Stomach (tissue), 9 donors: Measurements from ENCODE around the gene CRKL. TPM values are rescaled to one million over a fixed set of nuclear protein-coding genes. Genes with fewer than 3 reads are reported as not detected.
A peak's percentile ranks its signal among the peaks of the same experiment; 100 is the strongest.

Experiments used
- DNase-seq, 2 donors: peaks; one replicate each; pipeline versions ENCODE4 v3.0.0 to v3.0.0-alpha.2; 2013 to 2019
- H3K27ac ChIP-seq, 5 donors: fragments of 200-600 bp in 4 of 5; sonication (generic) in 4 of 5; one replicate each; pipeline ENCODE4 v1.5.1; 2013 to 2019; ENCODE audit warnings: mild to moderate bottlenecking in 1 of 5, moderate library complexity in 1 of 5
- H3K27me3 ChIP-seq, 3 donors: fragments of 200-600 bp; sonication (generic); one replicate each; pipeline ENCODE4 v1.5.1; 2017 to 2019; ENCODE audit warnings: mixed run types in 1 of 3
- H3K36me3 ChIP-seq, 4 donors: fragments of 200-600 bp; sonication (generic); 1 replicate in 3 of 4; 2 replicates in 1 of 4; pipeline ENCODE4 v1.5.1; 2016 to 2019
- H3K4me1 ChIP-seq, 4 donors: fragments of 200-600 bp; sonication (generic); one replicate each; pipeline ENCODE4 v1.5.1; 2016 to 2019
- H3K4me3 ChIP-seq, 4 donors: fragments of 200-600 bp; sonication (generic) in 3 of 4; one replicate each; pipeline ENCODE4 v1.5.1; 2016 to 2019; ENCODE audit warnings: mild to moderate bottlenecking in 1 of 4
- H3K9me3 ChIP-seq, 4 donors: fragments of 200-600 bp; sonication (generic); one replicate each; pipeline ENCODE4 v1.5.1; 2016 to 2019
- EP300 ChIP-seq: sonication (generic); formaldehyde crosslinking; IDR thresholded peaks from one replicate; pipeline ENCODE4 v1.6.1; 2017; ENCODE audit warnings: antibody characterized with exemption
- POLR2A ChIP-seq, 4 donors: fragments of 450-650 bp; IDR thresholded peaks; one replicate each; pipeline ENCODE4 v1.6.1; 2016; ENCODE audit warnings: antibody characterized with exemption in 4 of 4, control low read depth in 2 of 4, mild to moderate bottlenecking in 1 of 4, moderate library complexity in 1 of 4
- POLR2AphosphoS5 ChIP-seq, 3 donors: sonication (generic); formaldehyde crosslinking; IDR thresholded peaks; one replicate each; pipeline ENCODE4 v1.6.1; 2016; ENCODE audit warnings: antibody characterized with exemption in 3 of 3
- WGBS, 5 donors: extraction: QIAGEN DNeasy Blood & Tissue Kit in 3 of 5; methylation state at CpG; one replicate each; pipeline versions ENCODE4 v1.1.5 to v1.1.7; 2013 to 2018; 5-methylcytosine and 5-hydroxymethylcytosine counted together
- intact Hi-C: fragments of 100-400 bp; cut with DNase I; formaldehyde crosslinking; loops from one replicate; pipeline ENCODE4 v1.15.1; 2023; ENCODE audit warnings: low total_unique reads
- polyA plus RNA-seq, 3 donors: library from polyadenylated mRNA; stranded (reverse); fragments of 200-250 nt; gene quantifications; one replicate each; pipeline ENCODE4 v1.2.3, GENCODE V29; 2013
- total RNA-seq, 5 donors: library from RNA; depleted of rRNA; stranded (reverse); fragments of >200 nt; gene quantifications; one replicate each; pipeline versions ENCODE4 v1.1.0 to v1.2.3, GENCODE V29; 2014 to 2016
- TF ChIP-seq, protein P1 (sequence below), 7 experiments: fragments of 450-650 bp in 4 of 7; fragments of 200-600 bp in 3 of 7; sonication (generic) in 3 of 7; IDR thresholded peaks; one replicate each; pipeline ENCODE4 v1.5.1; 2016 to 2019; ENCODE audit warnings: antibody characterized with exemption in 7 of 7, control low read depth in 2 of 7, mild to moderate bottlenecking in 1 of 7
- donor health status: healthy with polysubstance abuse.
- donor health status: Bipolar disorder and iron deficiency.
- donor health status: healthy.

The CRKL gene
- total and polyA plus RNA-seq, 8 donors, result 11.6 to 60.3 (median 21.6) TPM

- Histone ChIP-seq H3K4me3 (peak overlapping the region; percentile 42 to 51 (median 49)), H3K27ac (no peak overlapping the region), H3K4me1 (peaks cover 9 to 35% (median 14%) of the 10 kb centered on the region in 4 donors), H3K36me3 (no peaks in the 10 kb centered on the region), H3K9me3 (no peaks in the 10 kb centered on the region), H3K27me3 (peaks cover 0 to 33% (median 13%) of the 10 kb centered on the region in 3 donors)
- WGBS, 5 donors, result 47 to 62% (median 61%) methylated on average over 4 to 6 of the region's 6 CpGs
- TF ChIP-seq POLR2AphosphoS5 (IDR thresholded peaks at IDR 0.05) (no peak), EP300 (no peak), POLR2A (IDR thresholded peaks at IDR 0.05) (no peak)
- TF ChIP-seq, protein P1, sequence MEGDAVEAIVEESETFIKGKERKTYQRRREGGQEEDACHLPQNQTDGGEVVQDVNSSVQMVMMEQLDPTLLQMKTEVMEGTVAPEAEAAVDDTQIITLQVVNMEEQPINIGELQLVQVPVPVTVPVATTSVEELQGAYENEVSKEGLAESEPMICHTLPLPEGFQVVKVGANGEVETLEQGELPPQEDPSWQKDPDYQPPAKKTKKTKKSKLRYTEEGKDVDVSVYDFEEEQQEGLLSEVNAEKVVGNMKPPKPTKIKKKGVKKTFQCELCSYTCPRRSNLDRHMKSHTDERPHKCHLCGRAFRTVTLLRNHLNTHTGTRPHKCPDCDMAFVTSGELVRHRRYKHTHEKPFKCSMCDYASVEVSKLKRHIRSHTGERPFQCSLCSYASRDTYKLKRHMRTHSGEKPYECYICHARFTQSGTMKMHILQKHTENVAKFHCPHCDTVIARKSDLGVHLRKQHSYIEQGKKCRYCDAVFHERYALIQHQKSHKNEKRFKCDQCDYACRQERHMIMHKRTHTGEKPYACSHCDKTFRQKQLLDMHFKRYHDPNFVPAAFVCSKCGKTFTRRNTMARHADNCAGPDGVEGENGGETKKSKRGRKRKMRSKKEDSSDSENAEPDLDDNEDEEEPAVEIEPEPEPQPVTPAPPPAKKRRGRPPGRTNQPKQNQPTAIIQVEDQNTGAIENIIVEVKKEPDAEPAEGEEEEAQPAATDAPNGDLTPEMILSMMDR (IDR thresholded peaks at IDR 0.05), result no peak
- intact Hi-C loops, result loop anchor here (10.0 kb wide), 1 partner anchor 61 kb away; no protein-coding TSS in a partner anchor
- DNase-seq, result no peak
Measured at GRCh38 chr22:20964090-20964798, 47.0 kb downstream of the CRKL start.

DNA sequence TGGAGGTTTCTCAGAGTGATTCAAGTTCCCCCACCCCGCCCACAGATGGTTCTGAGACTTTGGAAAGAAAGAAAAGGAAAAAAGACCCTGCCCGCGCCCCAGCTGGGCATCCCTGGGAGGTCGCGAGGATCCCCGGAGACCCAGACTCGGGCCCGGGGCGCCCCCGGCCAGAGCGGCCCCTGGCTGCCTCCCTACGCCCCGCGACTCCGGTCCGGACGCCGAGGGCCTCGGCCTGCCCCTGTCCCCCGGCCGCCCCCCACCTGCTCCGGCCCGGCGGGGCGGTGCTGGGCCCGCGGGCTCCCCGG, 47.5 kb downstream of the CRKL start:
- no peaks in the 10 kb centered on the region for H3K9me3 ChIP-seq
- intact Hi-C loops, result loop anchor here (10.0 kb wide), 1 partner anchor 60 kb away; no protein-coding TSS in a partner anchor
- H3K27me3 ChIP-seq, result peaks cover 0 to 33% (median 13%) of the 10 kb centered on the region in 3 donors
- H3K36me3 ChIP-seq, result no peaks in the 10 kb centered on the region
- DNase-seq, result no peak
- WGBS, 5 donors, result 1 to 5% (median 1%) methylated on average over 13 to 24 of the region's 28 CpGs
- H3K27ac ChIP-seq, result no peak overlapping the region
- peak overlapping the region; percentile 42 to 51 (median 49) for H3K4me3 ChIP-seq
- no peak for TF ChIP-seq POLR2AphosphoS5 (IDR thresholded peaks at IDR 0.05)
- peaks cover 9 to 35% (median 14%) of the 10 kb centered on the region in 4 donors for H3K4me1 ChIP-seq

GRCh38 chr22:20965104-20965887, 48.1 kb downstream of the CRKL start:
- no peak for TF ChIP-seq EP300
- no peak for TF ChIP-seq POLR2A (IDR thresholded peaks at IDR 0.05)
- TF ChIP-seq, protein P1 (IDR thresholded peaks at IDR 0.05), result no peak
- no peak for TF ChIP-seq POLR2AphosphoS5 (IDR thresholded peaks at IDR 0.05)
- Histone ChIP-seq H3K27ac (no peak overlapping the region), H3K4me1 (peaks cover 9 to 35% (median 14%) of the 10 kb centered on the region in 4 donors), H3K36me3 (no peaks in the 10 kb centered on the region), H3K9me3 (no peaks in the 10 kb centered on the region), H3K4me3 (peak overlapping the region; percentile 42 to 51 (median 49)), H3K27me3 (peaks cover 0 to 33% (median 13%) of the 10 kb centered on the region in 3 donors)
- WGBS, 5 donors, result 2 to 24% (median 11%) methylated on average over 17 to 65 of the region's 65 CpGs
- intact Hi-C loops, result loop anchor here (10.0 kb wide), 1 partner anchor 60 kb away; no protein-coding TSS in a partner anchor
- DNase-seq, result no peak

GRCh38 chr22:20965888-20966855, 49.0 kb downstream of the CRKL start:
- intact Hi-C loops, result loop anchor here (10.0 kb wide), 1 partner anchor 59 kb away; no protein-coding TSS in a partner anchor
- peaks cover 9 to 35% (median 14%) of the 10 kb centered on the region in 4 donors for H3K4me1 ChIP-seq
- peaks cover 0 to 33% (median 13%) of the 10 kb centered on the region in 3 donors for H3K27me3 ChIP-seq
- WGBS, 5 donors, result 74 to 84% (median 81%) methylated on average over 6 to 13 of the region's 13 CpGs
- TF ChIP-seq POLR2AphosphoS5 (IDR thresholded peaks at IDR 0.05), result no peak
- TF ChIP-seq POLR2A (IDR thresholded peaks at IDR 0.05), result no peak
- TF ChIP-seq EP300, result no peak
- TF ChIP-seq, protein P1 (IDR thresholded peaks at IDR 0.05), result no peak
- no peak for DNase-seq
- H3K4me3 ChIP-seq, result no peak overlapping the region
- no peaks in the 10 kb centered on the region for H3K36me3 ChIP-seq
- no peak overlapping the region for H3K27ac ChIP-seq
- no peaks in the 10 kb centered on the region for H3K9me3 ChIP-seq
